ENCODE measurements around the gene USP48.
"Not testable (repeated sequence)": the region's sequence is repeated elsewhere in the genome, so short reads cannot be mapped to it uniquely, and the experiment has no call there.

The USP48 gene

DNA sequence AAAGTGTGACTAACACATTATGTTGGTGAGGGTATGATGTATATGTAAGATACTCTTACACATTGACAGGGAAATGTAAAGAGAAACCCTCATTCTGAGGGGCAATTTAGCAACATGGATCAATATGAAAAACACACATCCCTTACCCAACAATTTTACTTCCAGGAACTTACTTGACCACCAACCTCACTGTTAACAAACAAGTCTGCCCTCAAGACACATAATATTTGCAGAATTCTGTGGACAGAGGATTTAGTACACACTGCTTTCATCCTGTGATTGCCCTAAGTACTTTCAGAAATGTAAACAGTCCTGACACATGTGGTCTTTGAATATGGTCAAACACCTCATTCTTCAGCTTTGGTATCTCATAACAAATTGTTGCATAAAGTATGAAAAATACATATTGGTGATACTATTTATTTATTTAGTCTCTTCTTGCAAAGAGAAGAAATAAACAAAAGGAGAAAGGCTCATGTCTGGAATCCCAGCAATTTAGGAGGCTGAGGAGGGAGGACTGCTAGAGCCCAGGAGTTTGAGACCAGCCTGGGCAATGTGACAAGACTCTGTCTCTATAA is 6.9 kb downstream of the USP48 start:
- no peak for DNase-seq (ENCODE audit: low read depth in 2 of 3, low spot score in 2 of 3)

GRCh38 chr1:21775550-21775914 is 7.4 kb downstream of the USP48 start:
- no peak for DNase-seq (ENCODE audit: low read depth in 2 of 3, low spot score in 2 of 3)

GRCh38 chr1:21774835-21775549 is 8.0 kb downstream of the USP48 start:
- DNase-seq (ENCODE audit: low read depth in 2 of 3, low spot score in 2 of 3) = no peak

DNA sequence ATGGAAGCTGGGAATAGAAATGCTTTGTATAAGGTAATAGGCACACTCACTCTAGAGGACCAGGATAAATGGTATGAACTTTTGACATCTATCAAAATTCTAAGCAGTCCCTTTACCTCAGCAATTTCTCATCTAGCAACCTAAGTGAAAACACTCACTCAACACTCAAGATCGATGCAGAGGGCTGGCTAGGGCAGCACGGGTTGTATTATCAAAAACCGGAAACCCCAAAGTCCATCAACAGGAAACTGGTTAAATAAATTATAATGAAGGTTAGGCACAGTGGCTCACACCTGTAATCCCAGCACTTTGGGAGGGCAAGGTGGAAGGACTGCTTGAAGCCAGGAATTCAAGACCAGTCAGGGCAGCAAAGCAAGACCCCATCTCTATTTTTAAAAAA is 9.4 kb downstream of the USP48 start:
- no peak for DNase-seq (ENCODE audit: low read depth in 2 of 3, low spot score in 2 of 3)

GRCh38 chr1:21771672-21772071 is 11.3 kb downstream of the USP48 start:
- not testable (repeated sequence) for DNase-seq (ENCODE audit: low read depth in 2 of 3, low spot score in 2 of 3)

GRCh38 chr1:21770602-21771001 is 12.3 kb downstream of the USP48 start:
- DNase-seq (ENCODE audit: low read depth in 2 of 3, low spot score in 2 of 3) = not testable (repeated sequence)

DNA sequence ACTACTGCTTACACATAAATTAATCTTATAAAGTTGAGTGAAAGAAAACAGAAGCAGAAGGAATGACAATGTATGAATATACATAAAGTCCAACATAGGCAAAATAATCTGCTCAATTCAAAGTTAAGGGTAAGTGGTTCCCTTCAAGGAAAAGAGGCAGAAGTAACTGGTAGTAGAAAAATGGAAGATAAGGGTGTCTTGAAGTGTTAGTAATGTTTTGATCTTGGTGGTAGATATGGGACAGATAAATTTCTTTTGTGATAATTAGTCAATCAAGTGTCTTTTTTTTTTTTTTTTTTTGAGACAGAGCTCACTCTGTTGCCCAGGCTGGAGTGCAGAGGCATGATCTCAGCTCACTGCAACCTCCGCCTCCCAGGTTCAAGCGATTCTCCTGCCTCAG is 12.7 kb downstream of the USP48 start:
- no peak for DNase-seq (ENCODE audit: low read depth in 2 of 3, low spot score in 2 of 3)

- DNase-seq (ENCODE audit: low read depth in 2 of 3, low spot score in 2 of 3) = not testable (repeated sequence)
Observed at GRCh38 chr1:21767106-21767505, 15.8 kb downstream of the USP48 start.

- DNase-seq (ENCODE audit: low read depth in 2 of 3, low spot score in 2 of 3) = no peak
Observed at GRCh38 chr1:21766210-21766609, 16.7 kb downstream of the USP48 start.

GRCh38 chr1:21764615-21765423 is 18.1 kb downstream of the USP48 start:
- DNase-seq (ENCODE audit: low read depth in 2 of 3, low spot score in 2 of 3) = no peak

DNA sequence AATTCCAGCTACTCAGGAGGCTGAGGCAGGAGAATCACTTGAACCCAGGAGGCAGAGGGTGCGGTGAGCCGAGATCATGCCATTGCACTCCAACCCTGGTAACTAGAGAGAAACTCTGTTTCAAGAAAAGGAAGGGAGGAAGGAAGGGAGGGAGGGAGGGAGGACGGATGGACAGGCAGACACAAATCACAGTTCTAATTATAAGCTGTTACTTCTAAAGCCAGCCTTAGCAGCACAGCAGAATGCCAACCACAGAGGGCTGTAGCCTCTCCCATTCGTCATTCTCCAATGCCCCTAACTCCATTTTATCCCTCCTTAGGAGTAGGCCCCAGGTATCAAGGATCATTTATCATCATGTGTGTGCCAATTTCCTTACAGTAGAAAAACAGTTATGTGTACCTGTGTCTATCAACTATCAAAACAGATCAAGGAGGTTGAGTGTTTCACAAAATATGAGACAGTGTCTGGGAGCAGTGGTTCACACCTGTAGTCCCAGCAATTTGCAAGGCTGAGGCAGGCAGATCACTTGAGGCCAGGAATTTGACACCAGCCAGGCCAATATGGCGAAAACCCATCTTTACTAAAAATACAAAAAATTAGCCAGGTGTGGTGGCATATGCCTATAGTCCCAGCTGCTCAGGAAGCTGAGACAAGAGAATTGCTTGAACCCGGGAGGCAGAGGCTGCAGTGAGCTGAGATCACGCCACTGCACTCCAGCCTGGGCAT is 19.1 kb downstream of the USP48 start:
- DNase-seq (ENCODE audit: low read depth in 2 of 3, low spot score in 2 of 3) = no peak

DNA sequence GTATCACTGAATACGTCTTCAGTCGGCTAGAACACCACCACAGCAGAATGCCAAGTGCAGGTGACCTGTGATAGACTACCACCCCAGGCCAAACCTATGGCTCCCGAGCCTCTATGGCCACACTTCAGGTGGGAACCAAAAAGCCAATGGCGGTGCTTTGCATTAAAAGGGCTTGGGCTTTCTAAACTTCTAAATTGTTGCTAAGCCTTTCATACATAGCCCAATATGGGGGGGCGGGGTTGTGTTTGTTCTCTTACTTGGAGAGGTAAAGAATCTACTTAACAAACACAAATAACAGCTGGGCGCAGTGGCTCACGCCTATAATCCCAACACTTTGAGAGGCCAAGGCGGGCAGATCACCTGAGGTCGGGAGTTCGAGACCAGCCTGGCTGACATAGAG is 19.7 kb downstream of the USP48 start:
- DNase-seq (ENCODE audit: low read depth in 2 of 3, low spot score in 2 of 3) = no peak

DNA sequence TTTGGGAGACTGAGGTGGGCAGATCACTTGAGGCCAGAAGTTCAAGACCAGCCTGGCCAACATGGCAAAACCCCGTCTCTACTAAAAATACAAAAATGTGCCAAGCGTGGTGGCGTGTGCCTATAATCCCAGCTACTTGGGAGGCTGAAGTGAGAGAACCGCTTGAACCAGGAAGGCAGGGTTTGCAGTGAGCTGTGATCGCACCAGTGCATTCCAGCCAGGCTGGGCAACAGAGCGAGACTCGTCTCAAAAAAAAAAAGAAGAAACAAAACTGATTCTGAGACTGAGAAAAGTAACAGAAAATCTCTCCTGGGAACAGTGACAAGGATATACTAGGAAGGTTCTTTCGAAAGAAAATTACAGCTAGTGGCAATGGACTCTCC is 20.9 kb downstream of the USP48 start:
- DNase-seq (ENCODE audit: low read depth in 2 of 3, low spot score in 2 of 3) = no peak

GRCh38 chr1:21761052-21761451 is 21.9 kb downstream of the USP48 start:
- DNase-seq (ENCODE audit: low read depth in 2 of 3, low spot score in 2 of 3) = no peak

GRCh38 chr1:21759818-21760217 is 23.1 kb downstream of the USP48 start:
- no peak for DNase-seq (ENCODE audit: low read depth in 2 of 3, low spot score in 2 of 3)

DNA sequence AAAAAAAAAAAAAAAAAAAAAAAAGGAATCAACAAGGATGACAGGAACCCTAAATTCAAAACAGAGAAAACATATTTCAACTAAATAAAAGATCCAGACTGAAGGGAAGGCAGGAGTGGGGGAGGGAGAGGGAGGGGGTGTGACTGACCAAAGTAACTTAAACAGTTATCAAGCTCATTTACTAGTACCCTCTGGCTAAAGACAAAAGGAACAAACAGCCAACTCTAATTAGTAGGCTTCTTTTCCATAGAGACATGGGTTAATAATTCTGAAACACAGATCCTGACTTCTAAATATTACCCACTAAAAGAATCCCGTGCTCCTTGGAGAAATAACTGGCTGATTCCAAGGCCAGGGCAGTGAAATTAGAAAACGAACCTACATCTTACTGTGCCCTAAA is 23.8 kb downstream of the USP48 start:
- DNase-seq (ENCODE audit: low read depth in 2 of 3, low spot score in 2 of 3) = no peak

DNA sequence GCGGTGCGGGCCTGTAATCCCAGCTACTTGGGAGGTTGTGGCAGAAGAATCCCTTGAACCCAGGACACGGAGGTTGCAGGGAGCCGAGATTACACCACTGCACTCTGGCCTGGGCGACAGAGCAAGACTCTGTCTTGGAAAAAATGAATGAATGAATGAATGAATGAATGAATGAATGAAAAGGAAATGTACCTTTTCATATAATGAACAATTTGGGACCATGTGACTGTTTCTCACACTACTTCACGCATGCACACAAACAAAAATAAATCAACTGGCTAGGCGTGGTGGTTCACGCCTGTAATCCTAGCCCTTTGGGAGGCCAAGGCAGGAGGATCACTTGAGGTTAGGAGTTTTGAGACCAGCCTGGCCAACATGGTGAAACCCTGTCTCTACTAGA is 24.3 kb downstream of the USP48 start:
- DNase-seq (ENCODE audit: low read depth in 2 of 3, low spot score in 2 of 3) = no peak

GRCh38 chr1:21756393-21757089 is 26.4 kb downstream of the USP48 start:
- no peak for DNase-seq (ENCODE audit: low read depth in 2 of 3, low spot score in 2 of 3)

GRCh38 chr1:21755067-21755466 is 27.9 kb downstream of the USP48 start:
- DNase-seq (ENCODE audit: low read depth in 2 of 3, low spot score in 2 of 3) = no peak

- DNase-seq (ENCODE audit: low read depth in 2 of 3, low spot score in 2 of 3) = no peak
Observed at GRCh38 chr1:21754583-21754982, 28.4 kb downstream of the USP48 start.

DNA sequence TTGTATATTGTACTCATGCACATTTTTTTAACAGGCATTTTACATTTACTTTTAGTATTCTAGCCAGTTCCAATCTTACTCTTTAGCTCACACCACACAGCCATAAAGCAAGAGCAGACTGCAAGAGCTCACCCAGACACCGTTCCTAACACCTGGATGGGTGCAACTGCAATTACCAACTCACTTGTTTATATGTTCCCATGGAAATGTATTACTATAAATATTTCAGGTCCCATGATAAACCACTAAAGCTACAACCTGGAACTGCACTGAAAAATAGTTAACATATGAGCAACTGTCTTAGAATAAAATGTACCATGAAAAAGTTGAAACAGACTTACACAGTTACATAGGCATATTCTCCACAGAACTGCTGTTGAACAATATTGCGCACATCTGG is 30.8 kb downstream of the USP48 start:
- no peak for DNase-seq (ENCODE audit: low read depth in 2 of 3, low spot score in 2 of 3)
